ENCODE results near the gene PALM2AKAP2.
"Not testable (repeated sequence)": the region's sequence is repeated elsewhere in the genome, so short reads cannot be mapped to it uniquely, and the experiment has no call there.

Gene PALM2AKAP2

DNA sequence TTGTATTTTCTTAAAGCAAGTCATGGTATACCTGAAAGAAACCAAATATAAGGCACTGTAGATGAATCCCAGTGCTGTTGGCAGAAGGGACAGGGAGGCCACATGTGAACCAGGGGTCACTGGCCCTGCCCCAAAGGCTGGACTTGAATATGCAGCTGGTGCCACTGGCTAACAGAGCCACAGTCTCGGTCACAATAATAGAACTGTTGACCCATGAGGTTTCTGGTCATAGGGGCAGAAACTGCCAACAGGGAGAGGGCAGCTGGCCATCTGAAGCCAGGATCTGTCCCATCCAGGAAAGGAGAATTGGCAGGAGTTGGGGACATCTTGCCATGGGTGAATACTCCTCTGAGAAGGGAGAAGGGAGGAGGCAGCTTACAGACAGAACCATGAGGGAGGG, 31.9 kb downstream of the PALM2AKAP2 start:
- DNase-seq: no peak

DNA sequence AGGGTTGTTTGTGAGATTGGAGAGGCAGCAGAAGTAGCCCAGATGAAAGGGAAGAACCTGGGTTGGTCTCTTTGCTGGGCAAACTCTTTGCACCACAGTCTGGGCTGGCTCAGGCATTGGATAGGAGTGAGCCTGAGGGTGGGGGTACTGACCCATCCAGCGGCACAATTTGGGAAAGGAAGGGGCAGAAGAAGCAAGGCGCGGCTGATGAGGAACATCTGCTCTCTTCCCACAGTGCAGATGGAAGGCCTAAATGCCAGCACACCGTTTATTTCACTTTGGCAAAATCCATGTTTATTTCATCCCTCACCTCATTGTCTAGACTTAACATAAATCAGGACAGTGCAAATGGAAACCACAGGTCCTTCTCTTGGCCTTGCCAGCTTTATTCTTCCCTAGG, 32.3 kb downstream of the PALM2AKAP2 start:
- no peak for DNase-seq

DNA sequence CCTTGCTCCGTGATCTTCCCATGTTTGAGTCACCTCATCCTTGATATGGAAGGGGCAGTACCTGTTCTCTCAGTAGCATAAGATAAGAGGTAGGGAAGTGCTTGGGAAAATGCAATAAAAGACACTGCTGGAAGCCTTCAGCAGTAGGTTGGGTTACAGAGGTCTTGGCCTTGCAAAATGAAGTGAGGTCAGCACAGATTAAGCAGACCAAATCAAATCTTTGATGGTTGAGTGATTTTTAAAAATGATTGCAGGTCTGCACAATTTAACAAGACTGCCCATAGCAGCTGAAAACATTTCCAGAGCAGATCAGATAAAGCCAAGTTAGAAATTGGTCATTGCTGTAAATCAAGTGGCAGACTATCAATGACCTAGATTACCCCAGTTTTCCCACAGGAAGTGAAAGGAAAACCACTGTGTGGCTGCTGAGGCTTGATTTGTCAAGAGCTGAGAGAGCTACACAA, 32.9 kb downstream of the PALM2AKAP2 start:
- no peak for DNase-seq

DNA sequence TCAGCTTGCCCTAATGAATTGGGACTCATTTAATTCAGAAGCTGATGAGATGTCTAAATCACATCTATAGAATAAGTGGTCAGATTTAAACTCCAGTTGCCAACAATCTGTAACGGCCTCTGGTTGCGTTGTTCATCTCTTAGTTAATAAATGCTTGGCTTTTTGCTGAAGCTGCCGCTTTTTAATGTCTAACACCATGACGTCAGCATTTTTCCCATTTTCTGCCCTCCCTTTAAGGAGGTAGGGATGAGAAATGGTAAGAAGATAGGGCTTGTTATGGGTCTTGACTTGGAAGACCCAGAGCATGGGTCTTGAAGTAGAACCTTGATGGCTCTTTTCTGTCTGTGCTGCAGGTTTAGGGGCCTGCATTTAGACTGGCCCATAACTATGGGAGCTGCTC, 33.3 kb downstream of the PALM2AKAP2 start:
- no peak for DNase-seq

GRCh38 chr9:109813829-109814228, 33.8 kb downstream of the PALM2AKAP2 start:
- no peak for DNase-seq

GRCh38 chr9:109815366-109815947, 35.5 kb downstream of the PALM2AKAP2 start:
- no peak for DNase-seq

GRCh38 chr9:109816490-109816889, 36.5 kb downstream of the PALM2AKAP2 start:
- DNase-seq: no peak

DNA sequence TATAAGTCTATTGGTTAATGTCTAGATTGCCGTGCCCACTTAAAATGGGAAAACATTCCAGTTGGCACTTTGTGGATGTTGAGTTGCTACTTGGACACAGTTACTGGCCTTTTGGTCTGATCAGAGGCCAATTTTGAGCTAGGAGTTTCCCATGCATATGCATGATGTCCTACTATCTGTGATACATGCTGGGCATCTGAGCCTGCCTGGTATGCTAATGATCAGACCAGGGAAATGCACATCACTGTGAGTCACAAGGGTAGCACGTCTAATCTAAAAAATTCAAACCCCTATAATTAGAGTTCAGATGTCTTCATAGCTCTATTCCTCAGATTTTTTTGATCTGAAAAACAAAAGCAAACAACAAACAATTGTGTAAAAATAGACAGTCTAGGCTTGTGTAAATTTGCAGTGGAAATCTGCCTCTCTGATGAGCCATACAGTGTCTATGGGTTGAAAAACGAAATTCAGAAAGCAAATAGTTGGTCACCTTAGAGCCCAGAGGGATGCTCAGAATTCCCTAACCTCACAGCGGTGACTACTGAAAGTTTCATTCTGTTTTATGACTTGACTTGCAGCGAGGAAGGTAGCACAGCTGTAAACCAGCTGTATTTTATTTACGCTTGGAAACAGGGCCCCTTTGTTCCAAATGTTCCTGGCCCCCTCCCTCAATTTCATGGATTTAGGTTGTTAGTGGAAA, 37.3 kb downstream of the PALM2AKAP2 start:
- no peak for DNase-seq

- no peak for DNase-seq
These were observed 38.0 kb downstream of the PALM2AKAP2 start for GRCh38 chr9:109817846-109818472.

DNA sequence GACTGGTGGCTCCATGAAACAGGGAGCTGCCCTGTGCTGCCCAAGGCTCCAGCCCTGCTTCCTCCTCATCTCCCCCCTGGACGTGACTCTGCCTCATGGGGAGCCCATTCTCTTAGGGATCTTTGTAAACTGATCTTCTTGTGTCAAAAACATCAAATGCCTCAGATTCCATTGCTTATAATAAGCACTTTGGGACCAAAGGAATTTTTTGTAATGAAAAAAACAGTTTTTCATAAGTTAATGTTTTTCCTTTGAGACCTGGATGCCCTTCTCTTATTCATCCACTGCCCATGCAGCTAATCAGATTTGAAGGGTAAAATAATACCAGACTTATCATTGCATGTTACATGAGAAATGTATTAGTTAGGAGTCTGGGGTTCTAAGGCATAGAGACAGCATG, 41.7 kb downstream of the PALM2AKAP2 start:
- no peak for DNase-seq

DNA sequence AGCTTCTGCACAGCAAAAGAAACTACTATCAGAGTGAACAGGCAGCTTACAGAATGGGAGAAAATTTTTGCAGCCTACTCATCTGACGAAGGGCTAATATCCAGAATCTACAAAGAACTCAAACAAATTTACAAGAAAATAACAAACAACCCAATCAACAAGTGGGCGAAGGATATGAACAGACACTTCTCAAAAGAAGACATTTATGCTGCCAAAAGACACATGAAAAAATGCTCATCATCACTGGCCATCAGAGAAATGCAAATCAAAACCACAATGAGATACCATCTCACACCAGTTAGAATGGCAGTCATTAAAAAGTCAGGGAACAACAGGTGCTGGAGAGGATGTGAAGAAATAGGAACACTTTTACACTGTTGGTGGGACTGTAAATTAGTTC, 45.4 kb downstream of the PALM2AKAP2 start:
- not testable (repeated sequence) for DNase-seq

DNA sequence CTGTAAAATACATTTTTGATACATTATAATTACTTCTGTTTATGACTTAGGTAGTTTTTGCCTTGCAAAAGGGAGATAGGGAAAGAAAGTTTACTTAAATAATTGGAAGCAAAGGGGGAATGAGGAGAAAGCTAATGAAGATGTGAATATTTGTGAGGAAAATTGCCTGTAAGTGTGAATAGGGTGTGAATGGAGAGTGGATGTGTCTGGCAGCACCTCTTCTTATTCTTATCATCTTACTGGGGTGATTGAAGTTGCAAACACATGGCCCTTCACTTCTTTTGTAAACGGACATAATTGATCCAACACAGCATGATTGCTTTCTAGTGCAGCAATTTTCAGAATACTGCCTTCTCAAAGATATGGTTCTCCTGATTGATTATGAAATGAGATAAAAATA, 46.6 kb downstream of the PALM2AKAP2 start:
- no peak for DNase-seq

DNA sequence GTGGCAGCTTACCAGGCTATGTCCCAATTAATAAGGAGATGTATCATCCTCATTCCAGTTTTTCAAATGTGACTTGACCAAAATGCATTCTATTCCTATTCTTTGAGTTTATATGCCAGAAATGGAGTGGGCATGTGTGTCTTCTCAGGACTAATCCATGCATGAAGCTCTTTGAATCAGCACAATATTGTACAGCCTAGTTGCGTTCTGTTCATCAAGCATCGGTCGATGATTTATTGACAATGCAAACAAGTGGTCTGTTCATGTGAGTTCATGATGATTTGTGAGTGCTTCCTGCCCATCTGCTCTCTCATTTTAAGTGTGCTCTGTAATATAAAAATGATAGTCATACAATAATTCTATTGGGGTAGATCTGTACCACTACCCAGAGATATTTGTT, 48.3 kb downstream of the PALM2AKAP2 start:
- no peak for DNase-seq
